K562 (cell line): Measurements from ENCODE around the gene FAF2. TPM values are rescaled to one million over a fixed set of nuclear protein-coding genes. Genes with fewer than 3 reads are reported as not detected.

ENCODE experiments used
- ATAC-seq: fragments of 200-7000 bp; cut with Tn5 transposase; 3 replicates; pipeline ENCODE4 v1.9.1; 2020; ENCODE audit warnings: moderate library complexity
- BruUV-seq: library from RNA; stranded (reverse); fragments of 400-500 nt; replicated peaks from 2 replicates; lab custom pipeline; 2021; lab: Mats Ljungman, UMichigan
- CTCF ChIA-PET: fragments of 300-600 bp; formaldehyde crosslinking; extraction: SDS; loops from one replicate; lab custom pipeline; 2021; ENCODE audit warnings: low intra/inter-chr PET ratio; lab: Yijun Ruan, JAX
- POLR2A ChIA-PET: fragments of 300-600, 350-650 bp; sonication (Branson Sonifier 250); formaldehyde crosslinking; extraction: SDS; loops from one replicate; lab custom pipeline; 2021; ENCODE audit warnings: antibody characterized with exemption, inconsistent platforms; lab: Yijun Ruan, JAX
- DNase-seq, 4 experiments: peaks; one replicate each; pipeline versions ENCODE4 v3.0.0 to v3.0.0-alpha.2; 2011 to 2018; ENCODE audit warnings: low spot score in 3 of 4, mixed read lengths in 3 of 4; ENCODE audit errors: extremely low read depth in 1 of 4
- FAIRE-seq: peaks from 2 replicates; lab custom pipeline; 2011; peaks lifted over from hg19 to GRCh38; lab: Jason Lieb, UNC
- H2AFZ ChIP-seq: 2 replicates; pipeline ENCODE4 v1.6.0; 2011; ENCODE audit warnings: low read depth, low read length, control low read depth, inconsistent platforms
- H3K27ac ChIP-seq: fragments of 200-600 bp; 3 replicates; pipeline ENCODE4 v1.8.0; 2011; ENCODE audit warnings: low read depth, mild to moderate bottlenecking, control low read depth, inconsistent platforms, low read length, moderate library complexity, mixed read lengths; ENCODE audit errors: extremely low read depth
- H3K27me3 ChIP-seq, 2 experiments: fragments of 300-600 bp in 1 of 2; 2 replicates in 1 of 2; 3 replicates in 1 of 2; pipeline versions ENCODE4 v1.6.0 to v1.8.0; 2011; ENCODE audit warnings: inconsistent platforms in 2 of 2, low read length in 2 of 2, mild to moderate bottlenecking in 1 of 2, mixed read lengths in 1 of 2, moderate library complexity in 1 of 2; ENCODE audit not compliant: control insufficient read depth in 2 of 2, insufficient read depth in 2 of 2
- H3K36me3 ChIP-seq: fragments of 300-600 bp; 3 replicates; pipeline ENCODE4 v1.8.0; 2011; ENCODE audit warnings: mild to moderate bottlenecking, low read length, inconsistent platforms; ENCODE audit not compliant: control insufficient read depth, insufficient read depth
- H3K4me1 ChIP-seq, 2 experiments: fragments of 200-600 bp in 1 of 2; replicated peaks in 1 of 2; 2 replicates in 1 of 2; 3 replicates in 1 of 2; pipeline versions ENCODE4 v1.5.1 to v1.8.0; 2011; ENCODE audit warnings: inconsistent platforms in 2 of 2, low read length in 2 of 2, mild to moderate bottlenecking in 1 of 2, mixed read lengths in 1 of 2, moderate library complexity in 1 of 2; ENCODE audit not compliant: control insufficient read depth in 2 of 2, insufficient read depth in 2 of 2
- H3K4me2 ChIP-seq: 2 replicates; pipeline ENCODE4 v1.6.1; 2011; ENCODE audit warnings: low read length, control low read depth, inconsistent platforms, mixed read lengths; ENCODE audit not compliant: insufficient read depth
- H3K4me3 ChIP-seq: fragments of 200-600 bp; sonication (generic), shearing (Covaris generic); 2 replicates; pipeline ENCODE4 v1.5.1; 2016; ENCODE audit warnings: control low read depth, inconsistent platforms
- H3K79me2 ChIP-seq: fragments of 200-600 bp; 3 replicates; pipeline ENCODE4 v1.8.0; 2011; ENCODE audit warnings: low read length, inconsistent platforms; ENCODE audit not compliant: control insufficient read depth, insufficient read depth
- H3K9ac ChIP-seq, 2 experiments: 2 replicates each; pipeline versions ENCODE4 v1.6.0 to v1.6.1; 2011; ENCODE audit warnings: low read depth in 2 of 2, low read length in 2 of 2, control low read depth in 1 of 2, inconsistent platforms in 1 of 2, mild to moderate bottlenecking in 1 of 2, mixed read lengths in 1 of 2; ENCODE audit not compliant: insufficient read depth in 1 of 2
- H3K9me1 ChIP-seq: one replicate; pipeline ENCODE4 v1.6.0; 2011; ENCODE audit warnings: inconsistent platforms, mild to moderate bottlenecking, low read length, moderate library complexity; ENCODE audit not compliant: control insufficient read depth, insufficient read depth
- H3K9me3 ChIP-seq: replicated peaks from 2 replicates; pipeline ENCODE4 v1.5.1; 2011; ENCODE audit warnings: low read depth, low read length, inconsistent platforms; ENCODE audit not compliant: control insufficient read depth, insufficient read depth
- H4K20me1 ChIP-seq: replicated peaks from 2 replicates; pipeline ENCODE4 v1.6.1; 2011; ENCODE audit warnings: low read length, inconsistent platforms, mixed read lengths; ENCODE audit not compliant: control insufficient read depth, insufficient read depth
- BRCA1 ChIP-seq, 2 experiments: fragments of 450-650 bp in 1 of 2; sonication (generic) in 1 of 2; formaldehyde crosslinking in 1 of 2; IDR thresholded peaks; 2 replicates each; pipeline versions ENCODE4 v1.5.0 to v1.6.1; 2017 to 2020; ENCODE audit warnings: mild to moderate bottlenecking in 1 of 2, missing genetic modification reagents in 1 of 2
- CLOCK ChIP-seq: fragments of 250-450 bp; sonication (Bioruptor Pico); IDR thresholded peaks from 2 replicates; pipeline ENCODE4 v1.4.0; 2020; ENCODE audit warnings: mild to moderate bottlenecking, moderate library complexity, borderline replicate concordance
- ETV1 ChIP-seq: fragments of 450-650 bp; conservative IDR thresholded peaks from 2 replicates; pipeline ENCODE4 v1.6.1; 2016; ENCODE audit warnings: missing genetic modification characterization, control low read depth, low read depth, missing compliant biosample characterization
- FOXJ2 ChIP-seq: fragments of 200-800 bp; sonication (Bioruptor generic); IDR thresholded peaks from 2 replicates; pipeline ENCODE4 v1.6.1; 2016; ENCODE audit warnings: missing genetic modification characterization, missing compliant biosample characterization
- KAT2B ChIP-seq: IDR thresholded peaks from one replicate; pipeline ENCODE4 v1.6.1; 2012; ENCODE audit warnings: low read depth, mild to moderate bottlenecking, control low read depth, inconsistent platforms, low read length, moderate library complexity
- MCM7 ChIP-seq, 2 experiments: fragments of 450-650 bp; IDR thresholded peaks; 2 replicates each; pipeline ENCODE4 v1.6.1; 2016 to 2018
- MEF2A ChIP-seq: IDR thresholded peaks from 2 replicates; pipeline ENCODE4 v1.6.1; 2011; ENCODE audit warnings: low read depth, mild to moderate bottlenecking, low read length, moderate library complexity; ENCODE audit not compliant: control insufficient read depth
- MTA3 ChIP-seq: fragments of 450-650 bp; formaldehyde crosslinking; IDR thresholded peaks from 2 replicates; pipeline ENCODE4 v1.6.1; 2017; ENCODE audit warnings: mild to moderate bottlenecking, borderline replicate concordance
- MXI1 ChIP-seq: IDR thresholded peaks from 2 replicates; pipeline ENCODE4 v1.6.1; 2011; ENCODE audit warnings: low read depth, mild to moderate bottlenecking, improper control_type of control experiment, low read length
- NELFE ChIP-seq: IDR thresholded peaks from 2 replicates; pipeline ENCODE4 v1.6.1; 2011; ENCODE audit warnings: mild to moderate bottlenecking; ENCODE audit not compliant: insufficient read depth, insufficient read length
- NFYB ChIP-seq: IDR thresholded peaks from 2 replicates; pipeline ENCODE4 v1.6.1; 2011; ENCODE audit warnings: mild to moderate bottlenecking, moderate library complexity; ENCODE audit not compliant: insufficient read length; ENCODE audit errors: extremely low read depth
- RAD21 ChIP-seq, 2 experiments: fragments of 250-450 bp in 1 of 2; fragments of 450-650 bp in 1 of 2; sonication (Bioruptor Pico) in 1 of 2; formaldehyde crosslinking in 1 of 2; IDR thresholded peaks in 1 of 2; conservative IDR thresholded peaks in 1 of 2; 2 replicates each; pipeline versions ENCODE4 v1.4.0 to v1.8.0; 2020 to 2022; ENCODE audit warnings: mild to moderate bottlenecking in 2 of 2, moderate library complexity in 1 of 2
- ZMIZ1 ChIP-seq, 2 experiments: fragments of 150-350 bp in 1 of 2; IDR thresholded peaks; 2 replicates each; pipeline ENCODE4 v1.6.1; 2012 to 2016; ENCODE audit warnings: low read depth in 2 of 2, low read length in 2 of 2, mild to moderate bottlenecking in 1 of 2, moderate library complexity in 1 of 2
- ZNF140 ChIP-seq: fragments of 250-450 bp; sonication (Bioruptor Pico); IDR thresholded peaks from 2 replicates; pipeline ENCODE4 v1.8.0; 2021; ENCODE audit warnings: moderate library complexity, mild to moderate bottlenecking, inconsistent platforms
- ZNF699 ChIP-seq: fragments of 250-450 bp; sonication (Bioruptor Pico); IDR thresholded peaks from 2 replicates; pipeline ENCODE4 v1.8.0; 2021; ENCODE audit warnings: mild to moderate bottlenecking, moderate library complexity; ENCODE audit not compliant: insufficient replicate concordance
- ZNF707 ChIP-seq: fragments of 250-450 bp; sonication (Bioruptor Pico); conservative IDR thresholded peaks from 2 replicates; pipeline ENCODE4 v1.8.0; 2022; ENCODE audit warnings: inconsistent platforms, mild to moderate bottlenecking, moderate library complexity
- ZNF717 ChIP-seq: fragments of 250-450 bp; sonication (Bioruptor Pico); IDR thresholded peaks from 2 replicates; pipeline ENCODE4 v1.5.0; 2021
- WGBS: fragments of 100-300 bp; shearing (Covaris generic); methylation state at CpG from one replicate; pipeline ENCODE4 v1.1.6; 2016; ENCODE audit warnings: low coverage, mixed read lengths; ENCODE audit not compliant: insufficient coverage; ENCODE audit errors: missing lambda C conversion rate; 5-methylcytosine and 5-hydroxymethylcytosine counted together
- in situ Hi-C: fragments of 300-500 bp; cut with MboI; formaldehyde crosslinking; loops from 4 replicates; pipeline ENCODE4 v1.15.0; 2018; ENCODE audit warnings: inconsistent platforms, mixed read lengths
- intact Hi-C: fragments of 100-400 bp; cut with micrococcal nuclease; formaldehyde crosslinking; loops from 2 replicates; pipeline ENCODE4 v1.14.2; 2022
- polyA plus RNA-seq, 8 experiments: library from polyadenylated mRNA; depleted of rRNA in 4 of 8; stranded (reverse) in 5 of 8; unstranded in 3 of 8; fragments of >200 nt; fragmentation: Nextera tagmentation in 2 of 8; fragmentation: Illumina TruSeq in 1 of 8; extraction: Ambion mirVana in 2 of 8; extraction: Trizol in 1 of 8; gene quantifications; 2 replicates each; pipeline versions ENCODE4 v1.2.1 to v1.2.3, GENCODE V29; 2011 to 2014; ENCODE audit warnings: inconsistent platforms in 1 of 8, missing spikeins in 1 of 8
- total RNA-seq, 7 experiments: library from RNA; depleted of rRNA in 6 of 7; stranded (reverse); fragments of >200 nt in 6 of 7; fragmentation: Illumina TruSeq in 2 of 7; extraction: Trizol in 2 of 7; gene quantifications; 2 replicates each; pipeline versions ENCODE4 v1.2.1 to v1.2.3, GENCODE V29; 2011 to 2021; ENCODE audit warnings: low replicate concordance in 1 of 7

The FAF2 gene
- total and polyA plus RNA-seq, 9 of the 15 experiments (the other 6 are each of a cell fraction or from before 2014, with no cell fraction given), result 25.0 to 44.6 (median 36.1) TPM

- ATAC-seq, result no peak
- H3K9ac ChIP-seq, result no peak overlapping the region
- peaks cover 85% of the 10 kb centered on the region for H3K36me3 ChIP-seq
- no peaks in the 10 kb centered on the region for H3K4me1 ChIP-seq
- no peak overlapping the region for H3K27ac ChIP-seq
- BruUV-seq, result no TSS peak
- intact Hi-C loops, result loop anchor here (10.0 kb wide), 1 partner anchor 74 kb away; the partner anchor contains the start of gene CLTB
- no peak for FAIRE-seq
- no peaks in the 10 kb centered on the region for H3K9me1 ChIP-seq
- H3K27me3 ChIP-seq, result no peaks in the 10 kb centered on the region
- WGBS, result 100% methylated on average over 1 of the region's 1 CpG
- H3K4me2 ChIP-seq, result no peak overlapping the region
- CTCF ChIA-PET, result no interaction called here
- H2AFZ ChIP-seq, result no peak overlapping the region
- no peak for DNase-seq
- peaks cover 10% of the 10 kb centered on the region; the same call in 2 of the 3 replicates for H3K79me2 ChIP-seq
- H4K20me1 ChIP-seq, result no peaks in the 10 kb centered on the region
- H3K9me3 ChIP-seq, result no peaks in the 10 kb centered on the region
- H3K4me3 ChIP-seq, result no peak overlapping the region
- in situ Hi-C loops, result no loop called here
- POLR2A ChIA-PET, result no interaction called here
- no peak for TF ChIP-seq ZNF717 (CRISPR knock-in tag)
- no peak for TF ChIP-seq ZNF140 (CRISPR knock-in tag)
- TF ChIP-seq ZNF707 (CRISPR knock-in tag), result no peak
- no peak for TF ChIP-seq ZNF699
- no peak for TF ChIP-seq ZMIZ1 (IDR thresholded peaks at IDR 0.05; ENCODE audit: low read depth in 2 of 2, low read length in 2 of 2)
- TF ChIP-seq KAT2B, result no peak
- no peak for TF ChIP-seq MTA3
- no peak for TF ChIP-seq MCM7 (IDR thresholded peaks at IDR 0.05)
- no peak for TF ChIP-seq NELFE
- no peak for TF ChIP-seq MEF2A
- no peak for TF ChIP-seq BRCA1 (IDR thresholded peaks at IDR 0.05)
- no peak for TF ChIP-seq BRCA1 (CRISPR knock-in tag; IDR thresholded peaks at IDR 0.05)
- no peak for TF ChIP-seq NFYB
- no peak for TF ChIP-seq FOXJ2 (tag)
- no peak for TF ChIP-seq CLOCK
- no peak for TF ChIP-seq MXI1
- no peak for TF ChIP-seq ETV1 (tag)
- no peak for TF ChIP-seq RAD21 (CRISPR knock-in tag; conservative IDR thresholded peaks at IDR 0.05 in 1 of 2, IDR thresholded peaks at IDR 0.05 in 1 of 2)
Measured at GRCh38 chr5:176489077-176489476, 40.9 kb downstream of the FAF2 start.
